CD14-positive monocyte (primary cell): ENCODE results near the gene DRGX. TPM values are rescaled to one million over a fixed set of nuclear protein-coding genes. Genes with fewer than 3 reads are reported as not detected.

ENCODE experiments used
- DNase-seq, 3 donors: peaks; one replicate each; pipeline ENCODE4 v3.0.0-alpha.2; 2011 to 2022
- H2AFZ ChIP-seq: 2 replicates; pipeline ENCODE4 v1.6.0; 2012; ENCODE audit warnings: mild to moderate bottlenecking, low read depth, low read length, inconsistent platforms; ENCODE audit not compliant: insufficient read depth, poor library complexity, severe bottlenecking
- H3K27ac ChIP-seq, 2 donors: 1 replicate in 1 of 2; 2 replicates in 1 of 2; pipeline ENCODE4 v1.5.1; 2012 to 2013; ENCODE audit warnings: low read length in 2 of 2, control low read depth in 1 of 2, inconsistent platforms in 1 of 2, low read depth in 1 of 2, mild to moderate bottlenecking in 1 of 2
- H3K27me3 ChIP-seq, 2 donors: one replicate each; pipeline versions ENCODE4 v1.6.0 to v1.6.1; 2011 to 2013; ENCODE audit warnings: low read length in 2 of 2; ENCODE audit not compliant: control insufficient read depth in 2 of 2, insufficient read depth in 2 of 2
- H3K36me3 ChIP-seq, 2 donors: replicated peaks in 1 of 2; 1 replicate in 1 of 2; 2 replicates in 1 of 2; pipeline versions ENCODE4 v1.5.1 to v1.6.1; 2012 to 2013; ENCODE audit warnings: low read length in 2 of 2, control low read depth in 1 of 2, inconsistent platforms in 1 of 2, mild to moderate bottlenecking in 1 of 2; ENCODE audit not compliant: insufficient read depth in 2 of 2, control insufficient read depth in 1 of 2
- H3K4me1 ChIP-seq, 2 donors: 1 replicate in 1 of 2; 2 replicates in 1 of 2; pipeline versions ENCODE4 v1.5.1 to v1.6.1; 2012 to 2013; ENCODE audit warnings: low read length in 2 of 2, control low read depth in 1 of 2, inconsistent platforms in 1 of 2, mild to moderate bottlenecking in 1 of 2, moderate library complexity in 1 of 2; ENCODE audit not compliant: insufficient read depth in 2 of 2, control insufficient read depth in 1 of 2
- H3K4me2 ChIP-seq: replicated peaks from 2 replicates; pipeline ENCODE3; 2012; ENCODE audit warnings: low read length, moderate library complexity, mild to moderate bottlenecking; ENCODE audit not compliant: poor library complexity, severe bottlenecking; ENCODE audit errors: extremely low read depth
- H3K4me3 ChIP-seq, 3 experiments: fragments of 200-600 bp in 1 of 3; sonication (generic) in 1 of 3; replicated peaks in 1 of 3; 1 replicate in 2 of 3; 2 replicates in 1 of 3; pipeline ENCODE4 v1.5.1; 2011 to 2013; ENCODE audit warnings: low read length in 3 of 3, mild to moderate bottlenecking in 3 of 3, control low read depth in 2 of 3, low read depth in 2 of 3, inconsistent platforms in 1 of 3, moderate library complexity in 1 of 3
- H3K79me2 ChIP-seq: 2 replicates; pipeline ENCODE4 v1.6.0; 2012; ENCODE audit warnings: mild to moderate bottlenecking, control low read depth, inconsistent platforms, low read length, moderate library complexity; ENCODE audit not compliant: insufficient read depth
- H3K9ac ChIP-seq: 2 replicates; pipeline ENCODE4 v1.6.0; 2017; ENCODE audit warnings: low read length, mild to moderate bottlenecking; ENCODE audit not compliant: insufficient read depth, poor library complexity, severe bottlenecking
- H3K9me3 ChIP-seq, 2 donors: replicated peaks in 1 of 2; 1 replicate in 1 of 2; 2 replicates in 1 of 2; pipeline versions ENCODE4 v1.5.1 to v1.6.1; 2012 to 2013; ENCODE audit warnings: low read length in 2 of 2, control low read depth in 1 of 2; ENCODE audit not compliant: control insufficient read depth in 1 of 2, insufficient read depth in 1 of 2
- H4K20me1 ChIP-seq: 2 replicates; pipeline ENCODE4 v1.6.0; 2012; ENCODE audit warnings: mild to moderate bottlenecking, low read length, control low read depth, moderate library complexity; ENCODE audit not compliant: insufficient read depth
- H3K27ac Mint-ChIP-seq, 7 donors: one replicate each; pipeline ENCODE4 v1.8.0; 2020; ENCODE audit warnings: mild to moderate bottlenecking in 7 of 7, mixed read lengths in 7 of 7, moderate library complexity in 6 of 7, inconsistent platforms in 2 of 7
- H3K27me3 Mint-ChIP-seq, 3 donors: one replicate each; pipeline ENCODE4 v1.8.0; 2021 to 2022; ENCODE audit warnings: low read depth in 3 of 3, mild to moderate bottlenecking in 3 of 3, mixed read lengths in 3 of 3, moderate library complexity in 3 of 3, inconsistent platforms in 1 of 3
- H3K36me3 Mint-ChIP-seq, 2 donors: one replicate each; pipeline ENCODE4 v1.8.0; 2020; ENCODE audit warnings: mixed read lengths in 2 of 2, inconsistent platforms in 1 of 2, mild to moderate bottlenecking in 1 of 2
- H3K4me1 Mint-ChIP-seq: one replicate; pipeline ENCODE4 v1.8.0; 2020; ENCODE audit warnings: mild to moderate bottlenecking, mixed read lengths
- H3K4me3 Mint-ChIP-seq, 2 donors: one replicate each; pipeline ENCODE4 v1.8.0; 2020; ENCODE audit warnings: mild to moderate bottlenecking in 2 of 2, mixed read lengths in 2 of 2, moderate library complexity in 1 of 2
- H3K9me3 Mint-ChIP-seq, 7 donors: one replicate each; pipeline ENCODE4 v1.8.0; 2020 to 2022; ENCODE audit warnings: mixed read lengths in 7 of 7, mild to moderate bottlenecking in 6 of 7, moderate library complexity in 6 of 7, inconsistent platforms in 2 of 7
- WGBS: methylation state at CpG from one replicate; pipeline ENCODE4 v1.1.5; 2013; ENCODE audit warnings: missing lambda C conversion rate; ENCODE audit not compliant: insufficient coverage; 5-methylcytosine and 5-hydroxymethylcytosine counted together
- intact Hi-C, 2 donors: fragments of 100-400 bp; cut with micrococcal nuclease; formaldehyde crosslinking; loops; one replicate each; pipeline versions ENCODE4 v1.15.0 to v1.15.1; 2023
- polyA plus RNA-seq, 3 donors: library from polyadenylated mRNA; depleted of rRNA in 1 of 3; unstranded in 2 of 3; stranded (reverse) in 1 of 3; fragments of 300-500 nt in 2 of 3; fragments of >200 nt in 1 of 3; fragmentation: Illumina TruSeq in 2 of 3; gene quantifications; 1 replicate in 2 of 3; 2 replicates in 1 of 3; pipeline ENCODE4 v1.2.3, GENCODE V29; 2012 to 2021
- TF ChIP-seq, protein P1 (sequence below): fragments of 200-600 bp; IDR thresholded peaks from one replicate; pipeline ENCODE4 v1.8.0; 2022; ENCODE audit warnings: antibody characterized with exemption, mild to moderate bottlenecking

The DRGX gene
- polyA plus RNA-seq, 3 donors = not detected

DNA sequence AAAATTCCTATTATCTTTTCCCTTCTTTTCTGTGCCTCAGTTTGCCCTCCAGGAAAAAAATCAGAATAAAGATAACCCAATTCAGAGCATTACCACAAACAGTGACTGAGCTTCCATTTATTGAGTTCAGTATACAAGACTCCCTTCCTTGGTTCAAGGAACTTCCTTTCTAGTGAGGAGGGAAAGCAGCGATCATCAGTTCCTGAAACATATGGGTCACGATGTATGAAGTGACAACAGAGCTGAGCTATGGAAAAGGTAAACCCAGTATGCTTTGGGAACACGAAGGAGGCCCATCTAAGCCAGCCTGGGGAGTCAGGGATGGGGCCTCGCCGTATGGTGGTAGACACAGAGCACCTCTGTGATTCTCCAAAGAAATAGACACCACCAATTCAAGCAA, 81.1 kb downstream of the DRGX start:
- Histone ChIP-seq H3K9me3 (no peaks in the 10 kb centered on the region), H3K4me2 (no peak overlapping the region), H3K4me3 (no peak overlapping the region), H2AFZ (no peak overlapping the region), H3K79me2 (no peaks in the 10 kb centered on the region), H3K27me3 (no peaks in the 10 kb centered on the region), H3K4me1 (peaks cover 53 to 65% of the 10 kb centered on the region in 2 donors), H3K9ac (no peak overlapping the region), H3K27ac (no peak overlapping the region), H3K36me3 (no peaks in the 10 kb centered on the region), H4K20me1 (no peaks in the 10 kb centered on the region)
- peaks cover 0 to 1% (median 0%) of the 10 kb centered on the region in 3 donors for H3K27me3 Mint-ChIP-seq
- no peak overlapping the region for H3K4me3 Mint-ChIP-seq
- intact Hi-C loops = loop anchor here (5.0 to 10.0 kb wide), 4 partner anchors 50 to 140 kb away; partner anchors contain the start of gene TMEM273 (in 1 of the 2)
- TF ChIP-seq, protein P1, sequence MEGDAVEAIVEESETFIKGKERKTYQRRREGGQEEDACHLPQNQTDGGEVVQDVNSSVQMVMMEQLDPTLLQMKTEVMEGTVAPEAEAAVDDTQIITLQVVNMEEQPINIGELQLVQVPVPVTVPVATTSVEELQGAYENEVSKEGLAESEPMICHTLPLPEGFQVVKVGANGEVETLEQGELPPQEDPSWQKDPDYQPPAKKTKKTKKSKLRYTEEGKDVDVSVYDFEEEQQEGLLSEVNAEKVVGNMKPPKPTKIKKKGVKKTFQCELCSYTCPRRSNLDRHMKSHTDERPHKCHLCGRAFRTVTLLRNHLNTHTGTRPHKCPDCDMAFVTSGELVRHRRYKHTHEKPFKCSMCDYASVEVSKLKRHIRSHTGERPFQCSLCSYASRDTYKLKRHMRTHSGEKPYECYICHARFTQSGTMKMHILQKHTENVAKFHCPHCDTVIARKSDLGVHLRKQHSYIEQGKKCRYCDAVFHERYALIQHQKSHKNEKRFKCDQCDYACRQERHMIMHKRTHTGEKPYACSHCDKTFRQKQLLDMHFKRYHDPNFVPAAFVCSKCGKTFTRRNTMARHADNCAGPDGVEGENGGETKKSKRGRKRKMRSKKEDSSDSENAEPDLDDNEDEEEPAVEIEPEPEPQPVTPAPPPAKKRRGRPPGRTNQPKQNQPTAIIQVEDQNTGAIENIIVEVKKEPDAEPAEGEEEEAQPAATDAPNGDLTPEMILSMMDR = no peak
- H3K9me3 Mint-ChIP-seq = no peaks in the 10 kb centered on the region
- no peaks in the 10 kb centered on the region for H3K36me3 Mint-ChIP-seq
- peaks cover 69% of the 10 kb centered on the region for H3K4me1 Mint-ChIP-seq
- peak overlapping the region in 3 of 7 donors; percentile 22 to 43 (median 31) for H3K27ac Mint-ChIP-seq
- peak in 2 of 3 donors; percentile 21 to 33 for DNase-seq
- WGBS = 40% methylated on average over 1 of the region's 5 CpGs

Other genes starting within 250 kb of the DRGX start
- gene TMEM273, start 207.7 kb downstream of the DRGX start, polyA plus RNA-seq = 1 to 10 TPM; 6.7 to 7.9 (median 6.9) TPM
- not detected for gene C10orf71, start 96.9 kb downstream of the DRGX start, polyA plus RNA-seq
- gene ERCC6, start 143.0 kb upstream of the DRGX start, polyA plus RNA-seq = 1 to 10 TPM; 5.4 to 6.2 (median 6.0) TPM
- not detected for gene SLC18A3, start 214.2 kb upstream of the DRGX start, polyA plus RNA-seq
- gene CHAT, start 217.9 kb upstream of the DRGX start, polyA plus RNA-seq = not detected